Measurements from ENCODE around the gene FRMPD1.

DNA sequence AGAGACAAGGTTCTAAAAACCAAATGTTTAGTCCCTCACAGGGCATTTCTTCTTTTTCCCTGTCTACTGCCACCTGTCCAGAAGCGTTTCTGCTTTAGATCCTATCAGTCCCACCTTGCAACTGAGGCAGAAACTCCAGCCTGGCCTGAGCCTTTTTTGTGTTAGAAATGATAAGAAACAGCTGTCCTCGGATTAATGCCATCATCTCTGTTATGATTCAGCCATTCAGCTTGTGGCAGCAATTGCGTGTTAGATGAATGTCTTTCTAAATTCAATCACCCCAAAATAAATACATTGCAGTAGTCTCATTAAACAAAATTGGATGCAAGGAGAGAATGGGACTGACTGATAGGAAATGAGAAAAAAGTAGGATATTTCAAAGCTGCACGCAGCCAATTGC lies 28.3 kb upstream of the FRMPD1 start:
- TF ChIP-seq EZH2 (IDR thresholded peaks at IDR 0.05; ENCODE audit: insufficient read depth, poor library complexity, severe bottlenecking) = no peak
- TF ChIP-seq EZH2phosphoT487 (IDR thresholded peaks at IDR 0.05; ENCODE audit: insufficient read depth, low read depth) = no peak
